ENCODE measurements around the gene NSD1.
"Not testable (repeated sequence)": the region's sequence is repeated elsewhere in the genome, so short reads cannot be mapped to it uniquely, and the experiment has no call there.

NSD1 gene

GRCh38 chr5:177334155-177334551, 200.6 kb downstream of the NSD1 start:
- no peak for DNase-seq

GRCh38 chr5:177334781-177335700, 201.5 kb downstream of the NSD1 start:
- no peak for DNase-seq

GRCh38 chr5:177335701-177336065, 202.1 kb downstream of the NSD1 start:
- no peak for DNase-seq

- DNase-seq, result no peak
Measured at GRCh38 chr5:177336112-177336511, 202.5 kb downstream of the NSD1 start.

GRCh38 chr5:177336603-177337494, 203.3 kb downstream of the NSD1 start:
- no peak for DNase-seq

- DNase-seq, result no peak
Measured at GRCh38 chr5:177338251-177339106, 204.9 kb downstream of the NSD1 start.

GRCh38 chr5:177339107-177339638, 205.6 kb downstream of the NSD1 start:
- no peak for DNase-seq

GRCh38 chr5:177343000-177343399, 209.4 kb downstream of the NSD1 start:
- not testable (repeated sequence) for DNase-seq

GRCh38 chr5:177343777-177344176, 210.2 kb downstream of the NSD1 start:
- DNase-seq, result no peak

GRCh38 chr5:177344891-177345290, 211.3 kb downstream of the NSD1 start:
- DNase-seq, result no peak

GRCh38 chr5:177346820-177347219, 213.2 kb downstream of the NSD1 start:
- no peak for DNase-seq

GRCh38 chr5:177347699-177348098, 214.1 kb downstream of the NSD1 start:
- no peak for DNase-seq

GRCh38 chr5:177349362-177349647, 215.7 kb downstream of the NSD1 start:
- DNase-seq, result no peak

- no peak for DNase-seq
Measured at GRCh38 chr5:177349762-177350161, 216.2 kb downstream of the NSD1 start.
